ENCODE data around the gene SIDT2.

SIDT2 gene

GRCh38 chr11:117189941-117190544 is 11.5 kb downstream of the SIDT2 start:
- DNase-seq: no peak

DNA sequence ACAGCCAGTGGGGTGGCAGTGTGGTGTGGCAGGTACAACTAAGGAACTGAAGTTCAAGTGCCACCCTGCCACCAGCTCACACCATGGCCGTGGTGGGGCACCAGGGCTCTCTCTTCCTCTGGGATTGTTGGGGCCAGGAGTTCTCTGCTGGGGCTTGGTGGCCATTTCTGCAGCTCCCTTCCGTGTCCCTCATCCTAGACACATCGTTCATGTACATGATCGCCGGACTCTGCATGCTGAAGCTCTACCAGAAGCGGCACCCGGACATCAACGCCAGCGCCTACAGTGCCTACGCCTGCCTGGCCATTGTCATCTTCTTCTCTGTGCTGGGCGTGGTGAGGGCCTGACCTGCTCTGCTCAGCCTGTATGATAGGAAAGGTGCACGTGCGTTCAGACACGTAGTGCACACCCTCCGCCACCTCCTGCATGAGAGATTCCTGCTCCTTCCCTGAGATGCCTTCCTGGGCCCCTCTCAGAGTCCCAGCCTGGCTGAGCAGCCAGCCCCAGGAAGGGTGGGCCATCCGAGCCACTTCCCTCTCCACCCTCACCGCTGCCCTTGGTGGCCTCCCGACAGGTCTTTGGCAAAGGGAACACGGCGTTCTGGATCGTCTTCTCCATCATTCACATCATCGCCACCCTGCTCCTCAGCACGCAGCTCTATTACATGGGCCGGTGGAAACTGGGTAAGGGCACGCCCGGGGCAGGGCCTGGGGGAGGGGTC is 13.3 kb downstream of the SIDT2 start:
- DNase-seq: no peak

DNA sequence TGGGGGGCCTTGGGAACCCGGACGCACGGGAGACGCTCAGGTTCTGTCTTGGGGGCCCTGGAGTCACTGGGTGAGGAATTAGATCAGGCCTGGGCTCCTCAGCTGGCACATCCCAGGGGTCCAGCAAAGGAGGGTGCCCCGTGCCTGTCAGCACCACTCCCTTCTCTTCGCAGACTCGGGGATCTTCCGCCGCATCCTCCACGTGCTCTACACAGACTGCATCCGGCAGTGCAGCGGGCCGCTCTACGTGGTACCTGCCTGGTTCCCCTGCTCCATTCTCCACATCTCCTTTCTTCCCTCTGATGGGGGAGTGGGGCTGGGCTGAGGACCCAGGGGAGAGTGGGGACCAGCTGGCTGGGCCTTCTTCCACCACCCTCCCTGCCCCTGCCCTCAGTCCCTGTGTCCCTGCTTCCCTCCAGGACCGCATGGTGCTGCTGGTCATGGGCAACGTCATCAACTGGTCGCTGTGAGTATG is 13.9 kb downstream of the SIDT2 start:
- no peak for DNase-seq

DNA sequence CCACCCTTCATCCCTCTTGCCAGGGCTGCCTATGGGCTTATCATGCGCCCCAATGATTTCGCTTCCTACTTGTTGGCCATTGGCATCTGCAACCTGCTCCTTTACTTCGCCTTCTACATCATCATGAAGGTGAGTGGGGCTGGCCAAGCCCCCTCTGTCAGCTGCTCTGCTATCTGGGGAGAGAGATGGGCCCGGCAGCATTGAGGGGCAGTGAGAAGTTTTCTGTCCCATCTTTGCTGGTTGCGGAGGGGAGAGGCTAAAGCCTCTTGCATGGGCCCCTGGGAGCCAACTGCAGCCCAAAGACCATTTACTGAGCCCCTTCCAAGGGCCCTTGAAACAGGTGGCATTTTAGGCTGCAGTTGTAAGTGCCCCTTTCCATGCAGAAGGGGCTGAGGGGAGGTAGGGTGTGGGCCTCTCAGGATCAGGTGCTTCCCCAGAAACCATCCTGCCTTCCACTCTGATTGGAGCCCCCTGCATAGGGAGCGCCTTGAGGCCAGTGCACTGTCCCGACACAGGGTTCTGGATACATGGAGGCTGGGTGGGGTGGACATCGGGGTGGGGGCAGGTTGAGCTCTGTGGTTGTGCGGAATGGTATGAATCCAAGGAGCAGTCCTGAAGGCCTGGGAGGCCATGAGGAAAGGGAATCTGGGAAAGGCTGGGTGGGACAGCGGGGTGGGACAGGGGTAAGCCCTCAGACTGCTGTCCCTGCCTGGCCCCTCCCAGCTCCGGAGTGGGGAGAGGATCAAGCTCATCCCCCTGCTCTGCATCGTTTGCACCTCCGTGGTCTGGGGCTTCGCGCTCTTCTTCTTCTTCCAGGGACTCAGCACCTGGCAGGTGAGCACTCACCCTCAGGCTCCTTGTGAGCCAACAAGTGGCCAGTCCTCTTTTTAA is 14.8 kb downstream of the SIDT2 start:
- DNase-seq: no peak

- no peak for DNase-seq
These were observed 15.7 kb downstream of the SIDT2 start for GRCh38 chr11:117194267-117194666.

DNA sequence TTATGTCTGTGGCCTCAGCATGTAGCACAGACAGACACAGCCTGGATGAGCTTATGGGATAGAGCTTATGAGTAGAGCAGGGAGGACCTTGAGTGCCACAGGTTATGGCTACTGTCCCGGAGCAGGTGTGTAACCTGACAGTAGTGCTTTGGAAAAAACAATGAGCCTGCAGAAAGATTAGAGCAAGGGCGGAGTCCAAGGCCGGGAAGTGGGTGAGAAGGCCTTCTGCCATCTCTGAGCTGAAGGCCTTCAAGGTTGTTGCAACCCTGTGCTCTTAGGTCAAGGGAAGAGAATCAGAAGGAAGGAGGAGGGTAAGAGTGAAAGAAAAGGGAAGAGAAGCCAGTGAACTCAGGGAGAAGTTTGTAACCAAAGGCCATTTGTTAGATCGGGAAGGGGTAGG is 16.7 kb downstream of the SIDT2 start:
- no peak for DNase-seq

DNA sequence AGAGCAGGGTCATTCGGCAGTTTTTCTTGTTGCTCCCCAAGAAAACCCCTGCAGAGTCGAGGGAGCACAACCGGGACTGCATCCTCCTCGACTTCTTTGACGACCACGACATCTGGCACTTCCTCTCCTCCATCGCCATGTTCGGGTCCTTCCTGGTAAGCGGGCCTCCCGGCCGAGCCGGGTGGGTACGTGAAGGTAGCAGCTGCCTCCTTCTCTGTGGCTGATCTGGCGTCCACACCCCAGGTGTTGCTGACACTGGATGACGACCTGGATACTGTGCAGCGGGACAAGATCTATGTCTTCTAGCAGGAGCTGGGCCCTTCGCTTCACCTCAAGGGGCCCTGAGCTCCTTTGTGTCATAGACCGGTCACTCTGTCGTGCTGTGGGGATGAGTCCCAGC is 17.2 kb downstream of the SIDT2 start:
- no peak for DNase-seq

DNA sequence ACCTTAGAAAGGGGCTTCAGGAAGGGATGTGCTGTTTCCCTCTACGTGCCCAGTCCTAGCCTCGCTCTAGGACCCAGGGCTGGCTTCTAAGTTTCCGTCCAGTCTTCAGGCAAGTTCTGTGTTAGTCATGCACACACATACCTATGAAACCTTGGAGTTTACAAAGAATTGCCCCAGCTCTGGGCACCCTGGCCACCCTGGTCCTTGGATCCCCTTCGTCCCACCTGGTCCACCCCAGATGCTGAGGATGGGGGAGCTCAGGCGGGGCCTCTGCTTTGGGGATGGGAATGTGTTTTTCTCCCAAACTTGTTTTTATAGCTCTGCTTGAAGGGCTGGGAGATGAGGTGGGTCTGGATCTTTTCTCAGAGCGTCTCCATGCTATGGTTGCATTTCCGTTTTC is 18.5 kb downstream of the SIDT2 start:
- DNase-seq: no peak

DNA sequence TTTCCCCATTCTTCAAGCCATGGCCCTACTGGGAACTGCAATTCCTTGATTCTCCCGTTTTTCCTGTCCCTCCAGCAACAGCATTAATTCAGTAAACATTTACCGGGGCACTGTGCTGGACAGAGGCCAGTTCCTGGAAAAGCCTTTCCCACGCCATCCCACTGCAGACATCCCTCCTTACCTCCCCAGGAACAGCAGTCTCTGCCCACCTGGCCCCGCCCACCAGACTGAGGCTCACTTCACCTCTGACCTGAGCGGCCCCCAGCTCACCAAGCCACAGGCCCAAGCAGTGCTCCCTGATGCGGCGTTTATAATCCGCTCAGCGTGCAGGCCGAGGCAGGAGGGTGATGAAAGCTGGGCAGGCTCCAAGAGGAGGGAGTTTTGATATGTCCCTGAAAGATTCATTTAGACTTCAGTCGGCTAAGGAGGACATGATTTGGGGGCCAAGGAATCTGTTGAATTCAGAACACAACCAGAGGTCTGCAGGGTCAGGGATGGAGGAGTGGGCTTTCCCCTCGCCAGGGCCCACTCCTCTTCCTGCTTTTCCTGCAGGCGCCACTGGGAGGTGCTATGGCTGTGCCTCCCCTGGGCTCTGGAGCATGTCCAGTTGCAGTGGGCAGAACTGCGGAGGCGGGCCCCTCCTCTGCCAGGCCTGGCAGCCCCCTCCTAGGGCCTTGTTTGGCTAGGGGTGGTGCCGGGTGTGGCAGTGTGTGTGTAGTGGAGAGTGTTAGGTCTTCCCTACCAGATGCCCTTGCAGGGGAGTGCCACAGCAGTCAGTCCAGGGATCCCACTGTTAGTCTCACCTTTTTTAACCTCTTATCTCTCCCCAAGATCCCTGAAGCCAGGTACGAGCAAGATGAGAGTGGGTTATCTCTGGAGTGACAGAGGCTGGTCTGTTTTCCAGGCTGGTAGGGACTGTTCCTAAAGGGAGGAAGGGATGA is 19.2 kb downstream of the SIDT2 start:
- no peak for DNase-seq

- DNase-seq: no peak
These were observed 20.1 kb downstream of the SIDT2 start for GRCh38 chr11:117198613-117199012.

GRCh38 chr11:117199053-117199915 is 20.7 kb downstream of the SIDT2 start, which contains the start of gene TAGLN:
Gene TAGLN (plus strand): TSS chr11:117199370. CDS start chr11:117203014, 3,644 bp downstream.
- DNase-seq: no peak

DNA sequence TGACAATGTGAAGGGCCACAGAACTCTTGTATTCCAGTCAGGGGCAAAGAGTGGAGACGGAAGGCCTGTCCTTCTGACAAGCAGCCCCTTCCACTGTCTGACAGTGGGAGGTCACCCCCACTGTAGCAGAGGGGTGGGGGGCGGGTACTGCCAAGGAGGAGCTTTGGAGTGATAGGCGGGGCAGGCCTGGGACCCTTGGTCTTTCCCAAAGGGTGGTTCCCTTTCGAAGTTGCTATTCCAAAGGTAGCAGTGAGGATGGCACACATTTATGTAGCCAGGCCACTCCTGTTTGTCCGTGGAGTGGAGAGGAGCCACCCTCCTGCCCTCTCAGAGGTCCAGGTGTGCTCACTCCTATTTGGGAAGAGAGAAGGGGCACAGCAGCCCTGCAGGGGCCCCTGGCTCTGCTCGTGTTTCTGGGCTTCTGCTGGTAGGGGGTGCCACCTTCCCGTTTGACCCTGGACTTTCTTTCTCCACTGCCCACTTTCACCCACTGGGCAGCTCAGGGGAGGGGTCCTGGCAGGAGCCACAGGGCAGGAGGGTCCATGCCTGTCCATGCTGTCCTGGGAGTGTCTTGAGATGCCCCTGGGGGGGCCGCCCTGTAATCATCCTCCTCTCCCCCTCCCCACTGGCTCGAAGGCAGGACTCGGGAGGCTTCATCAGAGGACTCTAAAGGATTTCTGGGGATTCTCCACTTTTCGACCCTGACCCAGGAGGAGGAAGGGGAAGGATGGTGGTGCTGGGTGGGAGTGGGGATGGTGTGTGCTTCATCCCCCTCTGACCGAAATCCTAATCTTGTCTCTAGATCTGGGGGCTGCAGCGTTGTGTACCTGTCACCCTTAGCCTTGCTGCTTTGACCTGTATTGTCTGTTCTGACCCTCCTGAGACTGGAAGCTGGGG is 21.6 kb downstream of the SIDT2 start:
- DNase-seq: no peak

GRCh38 chr11:117200813-117201657 is 22.5 kb downstream of the SIDT2 start:
- DNase-seq: no peak

DNA sequence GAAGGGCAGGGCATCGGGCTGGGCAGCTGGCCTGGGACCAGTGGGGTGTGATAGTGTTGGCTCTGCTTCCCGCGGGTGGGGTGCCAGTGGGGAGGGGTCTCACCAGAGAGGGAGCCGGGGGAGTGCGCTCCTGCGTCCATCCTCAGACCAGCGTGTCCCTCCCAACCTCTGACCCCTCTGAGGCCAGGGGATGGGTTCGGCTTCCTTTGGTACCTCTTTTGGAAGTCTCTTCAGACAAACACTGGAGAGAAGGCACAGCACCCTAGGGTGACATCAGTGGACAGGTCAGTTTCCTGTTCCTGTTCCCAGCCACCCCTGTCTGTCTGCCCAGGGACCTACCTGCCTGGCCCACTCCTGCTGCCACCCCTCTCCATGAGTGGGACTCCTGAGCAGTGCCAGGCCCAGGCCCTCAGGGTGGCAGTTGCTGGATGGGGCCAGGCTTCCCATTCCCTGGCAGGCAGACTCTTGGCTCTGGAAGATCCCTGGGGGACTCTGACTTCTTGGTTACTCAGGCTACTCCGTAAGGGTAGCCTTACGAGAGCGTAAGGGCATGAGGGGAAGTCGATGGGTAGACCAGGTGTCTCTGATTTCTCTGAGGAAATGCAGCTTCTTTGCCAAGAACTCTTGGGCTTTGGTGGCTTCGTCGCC is 23.2 kb downstream of the SIDT2 start:
- DNase-seq: no peak

DNA sequence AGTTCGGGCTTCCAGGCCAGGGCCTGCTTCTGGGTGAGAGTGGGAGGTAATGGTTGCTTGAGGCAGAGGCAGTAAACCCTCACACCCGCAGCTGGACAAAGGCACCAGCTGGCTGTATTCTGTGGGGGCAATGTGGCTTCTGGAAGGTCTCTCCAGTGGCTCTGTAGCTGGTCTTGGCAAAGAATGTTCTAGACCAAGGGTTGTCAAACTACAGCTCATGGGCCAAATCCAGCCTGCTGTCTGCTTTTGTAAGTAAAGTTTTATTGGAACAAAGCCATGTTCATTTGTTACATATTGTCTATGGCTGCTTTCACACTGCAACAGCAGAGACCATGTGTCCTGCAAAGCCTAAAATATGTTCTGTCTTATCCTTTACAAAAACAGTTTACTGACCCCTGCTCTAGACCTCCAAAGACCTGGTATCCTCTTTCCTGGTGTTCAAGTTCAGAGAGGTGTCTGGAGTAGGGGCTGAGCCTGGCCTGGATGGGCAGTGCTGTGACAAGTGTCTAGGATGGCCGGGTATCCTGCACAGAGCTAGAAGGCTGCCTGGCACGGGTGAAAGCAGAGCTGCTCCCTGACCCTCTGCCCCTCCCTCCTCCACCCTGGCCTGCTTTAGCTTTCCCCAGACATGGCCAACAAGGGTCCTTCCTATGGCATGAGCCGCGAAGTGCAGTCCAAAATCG is 24.0 kb downstream of the SIDT2 start:
- no peak for DNase-seq

- no peak for DNase-seq
These were observed 24.5 kb downstream of the SIDT2 start for GRCh38 chr11:117203069-117203407.

- DNase-seq: no peak
These were observed 25.9 kb downstream of the SIDT2 start for GRCh38 chr11:117204283-117205080.
